HG02973 (cell line): Measurements from ENCODE around the gene RSPO4.

ENCODE experiments used
- ATAC-seq: cut with Tn5 transposase; IDR thresholded peaks from one replicate; pipeline ENCODE4 v1.9.1; 2021; ENCODE audit warnings: moderate library complexity; ENCODE audit not compliant: unreplicated experiment

The RSPO4 gene

GRCh38 chr20:971346-971745, 30.8 kb downstream of the RSPO4 start:
- ATAC-seq, result no peak

GRCh38 chr20:969868-970267, 32.2 kb downstream of the RSPO4 start:
- no peak for ATAC-seq

GRCh38 chr20:967796-968742, 34.0 kb downstream of the RSPO4 start:
- no peak for ATAC-seq

- ATAC-seq, result no peak
Observed at GRCh38 chr20:965956-966355, 36.2 kb downstream of the RSPO4 start.

- ATAC-seq, result no peak
Observed at GRCh38 chr20:963795-964194, 38.3 kb downstream of the RSPO4 start.

GRCh38 chr20:962683-963082, 39.4 kb downstream of the RSPO4 start:
- ATAC-seq, result no peak

GRCh38 chr20:962223-962622, 39.9 kb downstream of the RSPO4 start:
- no peak for ATAC-seq

- ATAC-seq, result no peak
Observed at GRCh38 chr20:961768-962167, 40.3 kb downstream of the RSPO4 start.

GRCh38 chr20:959996-960615, 42.0 kb downstream of the RSPO4 start:
- no peak for ATAC-seq

GRCh38 chr20:958936-959815, 42.9 kb downstream of the RSPO4 start:
- ATAC-seq, result no peak

GRCh38 chr20:957544-957943, 44.6 kb downstream of the RSPO4 start:
- no peak for ATAC-seq

- ATAC-seq, result no peak
Observed at GRCh38 chr20:956330-956951, 45.7 kb downstream of the RSPO4 start.

GRCh38 chr20:955656-956055, 46.5 kb downstream of the RSPO4 start:
- no peak for ATAC-seq

GRCh38 chr20:955111-955510, 47.0 kb downstream of the RSPO4 start:
- ATAC-seq, result no peak

- no peak for ATAC-seq
Observed at GRCh38 chr20:953742-954141, 48.4 kb downstream of the RSPO4 start.

- ATAC-seq, result no peak
Observed at GRCh38 chr20:952196-952795, 49.8 kb downstream of the RSPO4 start.

GRCh38 chr20:951384-952169, 50.5 kb downstream of the RSPO4 start:
- no peak for ATAC-seq

GRCh38 chr20:949717-950116, 52.4 kb downstream of the RSPO4 start:
- no peak for ATAC-seq

- ATAC-seq, result no peak
Observed at GRCh38 chr20:946826-947225, 55.3 kb downstream of the RSPO4 start.

GRCh38 chr20:945841-946240, 56.3 kb downstream of the RSPO4 start:
- ATAC-seq, result no peak
